SK-N-SH treated with all-trans-retinoic acid at 6 μM for 48 hours (cell line): Measurements from ENCODE around the gene MAST1.
"Not testable (repeated sequence)": the region's sequence is repeated elsewhere in the genome, so short reads cannot be mapped to it uniquely, and the experiment has no call there.

Experiments used
- BACH2 ChIP-seq: fragments of 250-450 bp; sonication (Bioruptor Pico); IDR thresholded peaks from 2 replicates; pipeline ENCODE4 v1.9.0; 2021; ENCODE audit warnings: mild to moderate bottlenecking, borderline replicate concordance
- CSDC2 ChIP-seq: fragments of 250-450 bp; sonication (Bioruptor Pico); IDR thresholded peaks from 2 replicates; pipeline ENCODE4 v1.5.0; 2020; ENCODE audit warnings: mild to moderate bottlenecking, moderate library complexity
- ESRRG ChIP-seq: fragments of 250-450 bp; sonication (Bioruptor Pico); IDR thresholded peaks from 2 replicates; pipeline ENCODE4 v1.6.1; 2021; ENCODE audit warnings: mild to moderate bottlenecking
- GLIS3 ChIP-seq: fragments of 250-450 bp; sonication (Bioruptor Pico); IDR thresholded peaks from 2 replicates; pipeline ENCODE4 v1.5.0; 2020; ENCODE audit warnings: mild to moderate bottlenecking, moderate library complexity
- ISL1 ChIP-seq: fragments of 250-450 bp; sonication (Bioruptor Pico); IDR thresholded peaks from 2 replicates; pipeline ENCODE4 v2.1.2; 2022; ENCODE audit warnings: mild to moderate bottlenecking, moderate library complexity
- TOX ChIP-seq: fragments of 250-450 bp; sonication (Bioruptor Pico); IDR thresholded peaks from 2 replicates; pipeline ENCODE4 v1.8.0; 2021; ENCODE audit warnings: mild to moderate bottlenecking, moderate library complexity, borderline replicate concordance
- TSHZ2 ChIP-seq: fragments of 250-450 bp; sonication (Bioruptor Pico); IDR thresholded peaks from 2 replicates; pipeline ENCODE4 v1.5.0; 2020; ENCODE audit warnings: mild to moderate bottlenecking, moderate library complexity
- TF ChIP-seq, protein P1 (sequence below): fragments of 250-450 bp; sonication (Bioruptor Pico); IDR thresholded peaks from 2 replicates; pipeline ENCODE4 v1.8.0; 2020; ENCODE audit warnings: mild to moderate bottlenecking, moderate library complexity, borderline replicate concordance
- TF ChIP-seq, protein P2 (sequence below): fragments of 250-450 bp; sonication (Bioruptor Pico); IDR thresholded peaks from 2 replicates; pipeline ENCODE4 v1.5.1; 2020; ENCODE audit warnings: low read depth, mild to moderate bottlenecking, moderate library complexity

DNA sequence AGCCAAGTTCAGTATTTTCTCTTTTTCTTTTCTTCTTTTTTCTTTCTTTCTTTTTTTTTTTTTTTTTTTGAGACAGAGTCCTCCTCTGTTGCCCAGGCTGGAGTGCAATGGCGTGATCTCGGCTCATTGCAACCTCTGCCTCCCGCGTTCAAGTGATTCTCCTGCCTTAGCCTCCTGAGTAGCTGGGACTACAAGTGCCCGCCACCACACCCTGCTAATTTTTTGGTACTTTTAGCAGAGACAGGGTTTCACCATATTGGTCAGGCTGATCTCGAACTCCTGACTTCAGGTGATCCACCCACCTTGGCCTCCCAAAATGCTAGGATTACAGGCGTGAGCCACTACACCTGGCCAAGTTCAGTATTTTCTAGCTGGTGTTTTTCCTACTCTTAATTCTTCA is 40.7 kb upstream of the MAST1 start:
- not testable (repeated sequence) for TF ChIP-seq BACH2 (CRISPR knock-in tag); ISL1 (CRISPR knock-in tag); TSHZ2 (CRISPR knock-in tag); CSDC2 (CRISPR knock-in tag); ESRRG; GLIS3 (CRISPR knock-in tag); TOX (CRISPR knock-in tag)
- TF ChIP-seq, protein P1, sequence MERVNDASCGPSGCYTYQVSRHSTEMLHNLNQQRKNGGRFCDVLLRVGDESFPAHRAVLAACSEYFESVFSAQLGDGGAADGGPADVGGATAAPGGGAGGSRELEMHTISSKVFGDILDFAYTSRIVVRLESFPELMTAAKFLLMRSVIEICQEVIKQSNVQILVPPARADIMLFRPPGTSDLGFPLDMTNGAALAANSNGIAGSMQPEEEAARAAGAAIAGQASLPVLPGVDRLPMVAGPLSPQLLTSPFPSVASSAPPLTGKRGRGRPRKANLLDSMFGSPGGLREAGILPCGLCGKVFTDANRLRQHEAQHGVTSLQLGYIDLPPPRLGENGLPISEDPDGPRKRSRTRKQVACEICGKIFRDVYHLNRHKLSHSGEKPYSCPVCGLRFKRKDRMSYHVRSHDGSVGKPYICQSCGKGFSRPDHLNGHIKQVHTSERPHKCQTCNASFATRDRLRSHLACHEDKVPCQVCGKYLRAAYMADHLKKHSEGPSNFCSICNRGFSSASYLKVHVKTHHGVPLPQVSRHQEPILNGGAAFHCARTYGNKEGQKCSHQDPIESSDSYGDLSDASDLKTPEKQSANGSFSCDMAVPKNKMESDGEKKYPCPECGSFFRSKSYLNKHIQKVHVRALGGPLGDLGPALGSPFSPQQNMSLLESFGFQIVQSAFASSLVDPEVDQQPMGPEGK (CRISPR knock-in tag): not testable (repeated sequence)
- TF ChIP-seq, protein P2, sequence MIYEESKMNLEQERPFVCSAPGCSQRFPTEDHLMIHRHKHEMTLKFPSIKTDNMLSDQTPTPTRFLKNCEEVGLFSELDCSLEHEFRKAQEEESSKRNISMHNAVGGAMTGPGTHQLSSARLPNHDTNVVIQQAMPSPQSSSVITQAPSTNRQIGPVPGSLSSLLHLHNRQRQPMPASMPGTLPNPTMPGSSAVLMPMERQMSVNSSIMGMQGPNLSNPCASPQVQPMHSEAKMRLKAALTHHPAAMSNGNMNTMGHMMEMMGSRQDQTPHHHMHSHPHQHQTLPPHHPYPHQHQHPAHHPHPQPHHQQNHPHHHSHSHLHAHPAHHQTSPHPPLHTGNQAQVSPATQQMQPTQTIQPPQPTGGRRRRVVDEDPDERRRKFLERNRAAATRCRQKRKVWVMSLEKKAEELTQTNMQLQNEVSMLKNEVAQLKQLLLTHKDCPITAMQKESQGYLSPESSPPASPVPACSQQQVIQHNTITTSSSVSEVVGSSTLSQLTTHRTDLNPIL: not testable (repeated sequence)
